Measurements from ENCODE around the gene IL5RA. TPM values are rescaled to one million over a fixed set of nuclear protein-coding genes. Genes with fewer than 3 reads are reported as not detected.

The IL5RA gene
- total RNA-seq, 1 experiment from 2014 or later: not detected

DNA sequence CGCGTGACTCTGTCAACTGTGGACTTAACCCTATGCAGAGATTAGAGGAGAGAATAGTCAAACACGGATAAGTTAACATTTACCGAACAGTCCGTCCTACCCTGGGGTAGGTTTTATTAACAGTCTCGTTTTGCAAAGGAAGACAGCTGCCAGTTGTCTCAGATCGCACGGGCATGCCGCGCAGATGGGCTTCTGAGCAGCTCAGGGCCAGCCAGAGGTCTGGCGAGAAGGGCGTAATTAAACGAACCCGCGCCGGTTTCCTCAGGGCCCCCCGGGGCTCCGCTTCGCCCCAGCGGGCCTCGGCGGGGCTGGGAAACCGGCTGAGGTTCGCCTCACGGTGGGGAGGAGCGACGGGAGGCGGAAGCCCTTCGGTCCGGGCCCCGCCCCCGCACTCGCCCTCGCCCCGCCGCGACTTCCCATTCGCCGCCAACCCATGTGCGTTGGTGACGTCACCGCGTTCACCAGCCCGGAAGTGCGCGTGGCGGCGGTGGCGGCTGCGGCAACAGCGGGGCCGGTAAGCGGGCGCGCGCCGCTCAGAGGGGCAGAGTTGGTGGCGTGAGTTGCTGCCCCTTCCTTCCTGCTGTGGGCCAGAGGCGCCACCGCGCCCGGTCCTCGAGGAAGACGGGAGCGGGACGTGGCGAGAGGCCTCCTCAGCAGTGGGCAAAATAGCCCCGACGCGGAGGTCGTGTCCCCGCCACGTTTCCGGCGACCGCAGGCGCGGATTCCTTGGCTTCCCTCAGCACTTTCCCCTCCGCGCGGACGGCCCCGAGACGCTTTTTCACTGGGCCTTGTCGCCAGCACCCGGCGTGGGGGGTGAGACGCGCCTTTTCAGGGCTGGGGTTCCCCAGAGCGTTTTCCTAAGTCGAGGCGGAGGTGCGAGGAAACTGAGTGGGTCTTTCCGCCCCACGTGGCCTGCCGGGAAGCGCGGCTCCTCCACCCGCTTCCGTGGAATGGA lies 16.6 kb upstream of the IL5RA start, which contains the start of gene TRNT1:
Gene TRNT1 (plus strand): TSS at position 464 of the 955 bp plus-strand sequence. CDS start 2,101 bp downstream, outside the sequence.
- ATAC-seq (peak; percentile 98), DNase-seq (ENCODE audit: low read depth, low spot score) (peak; percentile 12)
- no peaks in the 10 kb centered on the region for H3K27me3 ChIP-seq (ENCODE audit: control insufficient read depth, insufficient read depth, low read length)
- H3K36me3 ChIP-seq (ENCODE audit: control insufficient read depth, insufficient read depth, low read length): peaks cover 14% of the 10 kb centered on the region
- intact Hi-C loops (cut with micrococcal nuclease; ENCODE audit: unreplicated experiment) (no loop called here), in situ Hi-C loops (cut with HindIII; ENCODE audit: low pct_unique_long_range_greater_than_20kb, low sequenced_read_pairs) (no loop called here)
- TF ChIP-seq REST (IDR thresholded peaks at IDR 0.05; ENCODE audit: insufficient read depth in 1 of 2, low read depth in 2 of 2, low read length in 1 of 2): no peak
- peak; percentile 64; the same call in 1 of the 2 replicates for TF ChIP-seq POLR2AphosphoS5 (IDR thresholded peaks at IDR 0.05; ENCODE audit: low read depth, low read length)
- no peaks in the 10 kb centered on the region for H3K4me1 ChIP-seq (ENCODE audit: control insufficient read depth, insufficient read depth, low read length)
- CTCF ChIA-PET: no interaction called here
- peak within 1 kb of the TSS; percentile 85 to 90 for H3K4me3 ChIP-seq (ENCODE audit: low read depth in 2 of 2, low read length in 2 of 2)
- BruUV-seq (replicated peaks): no TSS peak
- H3K9me3 ChIP-seq (ENCODE audit: control insufficient read depth, insufficient read depth, low read depth, low read length): no peaks in the 10 kb centered on the region
- H3K27ac ChIP-seq (ENCODE audit: low read length): peak within 1 kb of the TSS; percentile 93
- POLR2A ChIA-PET: no interaction called here

- peak overlapping the region; percentile 91 for H3K27ac ChIP-seq (ENCODE audit: low read length)
- intact Hi-C loops (cut with micrococcal nuclease; ENCODE audit: unreplicated experiment): no loop called here
- DNase-seq (ENCODE audit: low read depth, low spot score) (no peak), ATAC-seq (peak; percentile 8; the same call in 1 of the 2 replicates)
- no peaks in the 10 kb centered on the region for H3K27me3 ChIP-seq (ENCODE audit: control insufficient read depth, insufficient read depth, low read length)
- TF ChIP-seq SIN3A (IDR thresholded peaks at IDR 0.05; ENCODE audit: borderline replicate concordance, insufficient read depth, low read depth, low read length) (no peak), REST (IDR thresholded peaks at IDR 0.05; ENCODE audit: insufficient read depth in 1 of 2, low read depth in 2 of 2, low read length in 1 of 2) (no peak), TCF7L2 (IDR thresholded peaks at IDR 0.05; ENCODE audit: low read depth, low read length) (no peak), CTCF (IDR thresholded peaks at IDR 0.05) (no peak), POLR2AphosphoS5 (IDR thresholded peaks at IDR 0.05; ENCODE audit: low read depth, low read length) (no peak)
- peaks cover 13% of the 10 kb centered on the region for H3K36me3 ChIP-seq (ENCODE audit: control insufficient read depth, insufficient read depth, low read length)
- H3K4me1 ChIP-seq (ENCODE audit: control insufficient read depth, insufficient read depth, low read length): no peaks in the 10 kb centered on the region
- in situ Hi-C loops (cut with HindIII; ENCODE audit: low pct_unique_long_range_greater_than_20kb, low sequenced_read_pairs): no loop called here
- CTCF ChIA-PET: no interaction called here
- H3K9me3 ChIP-seq (ENCODE audit: control insufficient read depth, insufficient read depth, low read depth, low read length): no peaks in the 10 kb centered on the region
- BruUV-seq (replicated peaks): TSS peak; percentile 96
- POLR2A ChIA-PET: no interaction called here
- peak overlapping the region; percentile 85 to 90 for H3K4me3 ChIP-seq (ENCODE audit: low read depth in 2 of 2, low read length in 2 of 2)
These were observed 15.8 kb upstream of the IL5RA start for GRCh38 chr3:3125977-3126376.

Data from Panc1 (cell line).